ENCODE measurements around the gene HBA2. TPM values are rescaled to one million over a fixed set of nuclear protein-coding genes. Genes with fewer than 3 reads are reported as not detected.

HBA2 gene
- total and polyA plus RNA-seq, 9 of the 15 experiments (the other 6 are each of a cell fraction or from before 2014, with no cell fraction given): 40.4 to 853 (median 286) TPM

GRCh38 chr16:177981-178667 lies 5.4 kb downstream of the HBA2 start:
- in situ Hi-C loops (cut with MboI): no loop called here
- BruUV-seq (replicated peaks): no TSS peak
- H4K20me1 ChIP-seq (replicated peaks; ENCODE audit: control insufficient read depth, insufficient read depth, low read length): 0 out of 2 replicates have a peak, but pooled peaks cover 3% of the 10 kb centered on the region
- peaks cover 52% of the 10 kb centered on the region for H3K79me2 ChIP-seq (ENCODE audit: control insufficient read depth, insufficient read depth, low read length)
- H3K9me1 ChIP-seq (ENCODE audit: control insufficient read depth, insufficient read depth, low read length): peaks cover 3% of the 10 kb centered on the region
- H3K27me3 ChIP-seq (ENCODE audit: control insufficient read depth in 2 of 2, insufficient read depth in 2 of 2, low read length in 2 of 2): no peaks in the 10 kb centered on the region
- peaks cover 30 to 62% of the 10 kb centered on the region in 2 experiments; a peak in 4 of 5 replicates for H3K4me1 ChIP-seq (replicated peaks in 1 of 2; ENCODE audit: control insufficient read depth in 2 of 2, insufficient read depth in 2 of 2, low read length in 2 of 2)
- H2AFZ ChIP-seq (ENCODE audit: low read depth, low read length): no peak overlapping the region
- DNase-seq (ENCODE audit: extremely low read depth in 1 of 4, low spot score in 3 of 4) (peak in 2 of 4 experiments; percentile 9 to 63), ATAC-seq (peak; percentile 2; the same call in 1 of the 3 replicates), FAIRE-seq (peak; percentile 54)
- POLR2A ChIA-PET: interaction anchor here (0.6 to 1.8 kb wide), 4 partner anchors 20 to 185 kb away, joined by 3 to 8 read pairs (median 5); no protein-coding TSS in a partner anchor
- CTCF ChIA-PET (ENCODE audit: low intra/inter-chr PET ratio): no interaction called here
- H3K36me3 ChIP-seq (ENCODE audit: control insufficient read depth, insufficient read depth, low read length): peaks cover 24% of the 10 kb centered on the region
- H3K9ac ChIP-seq (ENCODE audit: insufficient read depth in 1 of 2, low read depth in 2 of 2, low read length in 2 of 2): peak overlapping the region; percentile 63 to 88
- intact Hi-C loops (cut with micrococcal nuclease): loop anchor here (2.0 kb wide), 1 partner anchor 35 kb away; no protein-coding TSS in a partner anchor
- H3K4me3 ChIP-seq: peak overlapping the region; percentile 55
- no peaks in the 10 kb centered on the region for H3K9me3 ChIP-seq (replicated peaks; ENCODE audit: control insufficient read depth, insufficient read depth, low read depth, low read length)
- 22% methylated on average over 11 of the region's 11 CpGs for WGBS (ENCODE audit: insufficient coverage, low coverage, missing lambda C conversion rate)
- H3K4me2 ChIP-seq (ENCODE audit: insufficient read depth, low read length): peak overlapping the region; percentile 80
- H3K27ac ChIP-seq (ENCODE audit: extremely low read depth, low read depth, low read length): peak overlapping the region; percentile 57
- no peak for TF ChIP-seq USF1 (CRISPR knock-in tag; IDR thresholded peaks at IDR 0.05)
- no peak for TF ChIP-seq FOXJ3 (CRISPR knock-in tag; IDR thresholded peaks at IDR 0.05)
- TF ChIP-seq, protein P1, sequence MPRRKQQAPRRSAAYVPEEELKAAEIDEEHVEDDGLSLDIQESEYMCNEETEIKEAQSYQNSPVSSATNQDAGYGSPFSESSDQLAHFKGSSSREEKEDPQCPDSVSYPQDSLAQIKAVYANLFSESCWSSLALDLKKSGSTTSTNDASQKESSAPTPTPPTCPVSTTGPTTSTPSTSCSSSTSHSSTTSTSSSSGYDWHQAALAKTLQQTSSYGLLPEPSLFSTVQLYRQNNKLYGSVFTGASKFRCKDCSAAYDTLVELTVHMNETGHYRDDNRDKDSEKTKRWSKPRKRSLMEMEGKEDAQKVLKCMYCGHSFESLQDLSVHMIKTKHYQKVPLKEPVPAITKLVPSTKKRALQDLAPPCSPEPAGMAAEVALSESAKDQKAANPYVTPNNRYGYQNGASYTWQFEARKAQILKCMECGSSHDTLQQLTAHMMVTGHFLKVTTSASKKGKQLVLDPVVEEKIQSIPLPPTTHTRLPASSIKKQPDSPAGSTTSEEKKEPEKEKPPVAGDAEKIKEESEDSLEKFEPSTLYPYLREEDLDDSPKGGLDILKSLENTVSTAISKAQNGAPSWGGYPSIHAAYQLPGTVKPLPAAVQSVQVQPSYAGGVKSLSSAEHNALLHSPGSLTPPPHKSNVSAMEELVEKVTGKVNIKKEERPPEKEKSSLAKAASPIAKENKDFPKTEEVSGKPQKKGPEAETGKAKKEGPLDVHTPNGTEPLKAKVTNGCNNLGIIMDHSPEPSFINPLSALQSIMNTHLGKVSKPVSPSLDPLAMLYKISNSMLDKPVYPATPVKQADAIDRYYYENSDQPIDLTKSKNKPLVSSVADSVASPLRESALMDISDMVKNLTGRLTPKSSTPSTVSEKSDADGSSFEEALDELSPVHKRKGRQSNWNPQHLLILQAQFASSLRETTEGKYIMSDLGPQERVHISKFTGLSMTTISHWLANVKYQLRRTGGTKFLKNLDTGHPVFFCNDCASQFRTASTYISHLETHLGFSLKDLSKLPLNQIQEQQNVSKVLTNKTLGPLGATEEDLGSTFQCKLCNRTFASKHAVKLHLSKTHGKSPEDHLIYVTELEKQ (CRISPR knock-in tag; IDR thresholded peaks at IDR 0.05): no peak
- TF ChIP-seq, protein P2, sequence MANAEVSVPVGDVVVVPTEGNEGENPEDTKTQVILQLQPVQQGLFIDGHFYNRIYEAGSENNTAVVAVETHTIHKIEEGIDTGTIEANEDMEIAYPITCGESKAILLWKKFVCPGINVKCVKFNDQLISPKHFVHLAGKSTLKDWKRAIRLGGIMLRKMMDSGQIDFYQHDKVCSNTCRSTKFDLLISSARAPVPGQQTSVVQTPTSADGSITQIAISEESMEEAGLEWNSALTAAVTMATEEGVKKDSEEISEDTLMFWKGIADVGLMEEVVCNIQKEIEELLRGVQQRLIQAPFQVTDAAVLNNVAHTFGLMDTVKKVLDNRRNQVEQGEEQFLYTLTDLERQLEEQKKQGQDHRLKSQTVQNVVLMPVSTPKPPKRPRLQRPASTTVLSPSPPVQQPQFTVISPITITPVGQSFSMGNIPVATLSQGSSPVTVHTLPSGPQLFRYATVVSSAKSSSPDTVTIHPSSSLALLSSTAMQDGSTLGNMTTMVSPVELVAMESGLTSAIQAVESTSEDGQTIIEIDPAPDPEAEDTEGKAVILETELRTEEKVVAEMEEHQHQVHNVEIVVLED (CRISPR knock-in tag; IDR thresholded peaks at IDR 0.05): no peak
- no peak for TF ChIP-seq EHMT2 (IDR thresholded peaks at IDR 0.05)
- no peak for TF ChIP-seq NCOA1 (IDR thresholded peaks at IDR 0.05; ENCODE audit: low read depth)
- TF ChIP-seq TBP (optimal IDR thresholded peaks at IDR 0.05; ENCODE audit: low read depth, low read length): no peak
- TF ChIP-seq WHSC1 (IDR thresholded peaks at IDR 0.05; ENCODE audit: low read length): no peak
- peak; percentile 49 to 76 for TF ChIP-seq FOXA3 (CRISPR knock-in tag; conservative IDR thresholded peaks at IDR 0.05 in 1 of 2, IDR thresholded peaks at IDR 0.05 in 1 of 2)
- no peak for TF ChIP-seq HES1 (IDR thresholded peaks at IDR 0.05; ENCODE audit: low read depth)
- TF ChIP-seq ZFX (CRISPR knock-in tag; IDR thresholded peaks at IDR 0.05): peak; percentile 18; the same call in 1 of the 2 replicates
